Subcutaneous abdominal adipose tissue (tissue), 5 donors: Measurements from ENCODE around the gene KRTAP20-3.

Source experiments
- H3K27ac ChIP-seq: one replicate; pipeline ENCODE4 v1.7.0; 2013; ENCODE audit warnings: low read depth, mild to moderate bottlenecking, inconsistent platforms, low read length, moderate library complexity
- H3K27me3 ChIP-seq, 5 donors: one replicate each; pipeline ENCODE4 v1.7.0; 2013; ENCODE audit warnings: low read length in 5 of 5, inconsistent platforms in 1 of 5; ENCODE audit not compliant: control insufficient read depth in 5 of 5, insufficient read depth in 4 of 5
- H3K36me3 ChIP-seq, 5 donors: one replicate each; pipeline ENCODE4 v1.7.0; 2013; ENCODE audit warnings: low read length in 5 of 5; ENCODE audit not compliant: control insufficient read depth in 5 of 5, insufficient read depth in 5 of 5
- H3K4me1 ChIP-seq, 5 donors: one replicate each; pipeline ENCODE4 v1.7.0; 2013; ENCODE audit warnings: low read length in 5 of 5, mild to moderate bottlenecking in 3 of 5, moderate library complexity in 1 of 5; ENCODE audit not compliant: control insufficient read depth in 5 of 5, insufficient read depth in 5 of 5
- H3K4me3 ChIP-seq, 5 donors: one replicate each; pipeline ENCODE4 v1.7.0; 2013; ENCODE audit warnings: low read length in 5 of 5, low read depth in 1 of 5
- H3K9ac ChIP-seq, 5 donors: one replicate each; pipeline ENCODE4 v1.7.0; 2013; ENCODE audit warnings: low read length in 5 of 5, mild to moderate bottlenecking in 4 of 5, moderate library complexity in 3 of 5
- H3K9me3 ChIP-seq, 5 donors: one replicate each; pipeline ENCODE4 v1.7.0; 2013; ENCODE audit warnings: low read length in 5 of 5; ENCODE audit not compliant: control insufficient read depth in 5 of 5
- donor health status: healthy.
- donor health status: healthy.
- donor health status: healthy.
- donor health status: healthy.
- donor health status: healthy.

The KRTAP20-3 gene

DNA sequence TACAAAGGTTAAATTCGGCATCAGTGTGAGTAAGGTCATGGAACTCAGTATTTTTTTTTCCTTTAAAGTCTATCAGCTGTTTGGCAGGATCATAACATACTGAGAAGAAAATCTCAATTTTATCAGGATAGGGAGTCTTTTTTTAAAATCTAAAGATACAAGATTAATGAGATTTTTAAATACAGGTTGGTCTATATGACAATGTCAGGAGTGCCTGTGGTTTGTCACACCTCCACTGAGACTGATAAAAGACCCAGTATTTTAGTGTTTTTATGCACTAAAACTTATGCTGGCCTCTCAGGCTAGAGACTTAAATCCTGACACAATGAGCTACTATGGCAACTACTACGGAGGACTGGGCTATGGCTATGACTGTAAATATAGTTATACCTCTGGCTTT, at the start of gene KRTAP20-3:
KRTAP20-3 (plus strand) TSS at position 301 of the 400 bp plus-strand sequence.
- Histone ChIP-seq H3K27ac (no peak within 1 kb of the TSS), H3K27me3 (no peaks in the 10 kb centered on the region), H3K36me3 (no peaks in the 10 kb centered on the region), H3K4me3 (no peak within 1 kb of the TSS), H3K4me1 (no peaks in the 10 kb centered on the region), H3K9ac (no peak within 1 kb of the TSS), H3K9me3 (peaks cover 0 to 4% (median 0%) of the 10 kb centered on the region in 5 donors)

DNA sequence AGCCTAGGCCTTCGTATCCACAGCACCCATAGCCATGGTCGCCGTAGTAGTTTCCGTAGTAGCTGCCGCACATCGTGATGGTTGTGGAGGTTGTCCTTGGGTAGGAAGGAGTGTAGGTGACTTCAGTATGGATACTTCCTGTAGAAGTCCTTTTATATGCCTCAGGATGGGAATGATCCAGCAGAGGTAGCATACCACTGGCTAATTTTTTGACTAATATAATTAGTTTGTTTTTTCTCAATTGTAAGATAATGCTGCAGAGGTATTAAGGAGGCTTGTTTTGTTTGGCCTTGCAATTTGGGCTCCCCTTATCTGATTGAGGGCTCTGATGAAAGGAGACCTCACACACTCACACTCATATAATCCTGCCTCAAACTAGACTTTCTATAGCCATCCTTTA, 43.9 kb upstream of the KRTAP20-3 start, which contains the start of gene KRTAP6-2:
KRTAP6-2 (minus strand) TSS at position 101 of the 400 bp plus-strand sequence; CDS start at position 73, 28 bp downstream.
- Histone ChIP-seq H3K27me3 (no peaks in the 10 kb centered on the region), H3K27ac (no peak within 1 kb of the TSS), H3K4me1 (no peaks in the 10 kb centered on the region), H3K9me3 (peaks cover 0 to 3% (median 0%) of the 10 kb centered on the region in 5 donors), H3K36me3 (no peaks in the 10 kb centered on the region), H3K9ac (no peak within 1 kb of the TSS), H3K4me3 (no peak within 1 kb of the TSS)

DNA sequence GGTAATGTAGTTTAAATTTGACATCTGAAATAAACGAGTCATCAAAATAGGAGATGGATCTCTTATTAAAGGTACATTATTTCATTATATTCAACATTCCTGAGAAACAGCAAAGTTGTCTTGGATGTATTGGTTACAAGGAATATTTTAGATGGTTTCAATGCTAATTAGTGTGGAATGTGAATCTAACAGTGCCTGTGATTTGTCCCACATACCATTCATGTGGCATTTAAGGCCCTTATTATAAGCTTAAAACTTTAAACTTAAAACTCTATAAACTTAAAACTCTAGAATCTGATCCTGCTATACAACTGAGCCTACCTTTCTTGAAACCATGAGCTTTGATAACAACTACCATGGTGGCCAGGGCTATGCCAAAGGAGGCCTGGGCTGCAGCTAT, 41.9 kb upstream of the KRTAP20-3 start, which contains the start of gene KRTAP22-1:
KRTAP22-1 (plus strand) TSS at position 301 of the 400 bp plus-strand sequence.
- H3K27ac ChIP-seq: no peak within 1 kb of the TSS
- no peaks in the 10 kb centered on the region for H3K36me3 ChIP-seq
- H3K4me3 ChIP-seq: no peak within 1 kb of the TSS
- H3K4me1 ChIP-seq: no peaks in the 10 kb centered on the region
- no peaks in the 10 kb centered on the region for H3K27me3 ChIP-seq
- H3K9ac ChIP-seq: no peak within 1 kb of the TSS
- peaks cover 0 to 3% (median 0%) of the 10 kb centered on the region in 5 donors for H3K9me3 ChIP-seq

DNA sequence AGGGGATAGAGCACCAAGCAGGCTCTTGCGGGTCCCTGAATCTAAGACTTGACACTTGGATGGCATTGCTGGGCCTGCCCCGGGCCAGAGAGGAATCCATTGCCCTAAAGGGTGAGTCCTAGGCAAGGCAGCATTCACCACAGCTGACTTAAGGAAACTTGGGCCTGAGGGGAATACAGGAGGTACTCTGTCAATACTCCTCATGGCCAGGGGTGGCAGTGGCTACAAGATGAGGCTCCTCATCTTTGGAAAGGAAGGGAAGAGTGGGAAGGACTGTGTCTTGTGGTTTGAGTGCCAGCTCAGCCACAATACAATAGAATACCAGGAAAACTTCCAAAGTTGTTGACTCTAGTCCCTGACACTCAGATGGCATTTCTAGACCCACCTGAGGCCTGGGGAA, 36.7 kb upstream of the KRTAP20-3 start:
- peaks cover 0 to 3% (median 0%) of the 10 kb centered on the region in 5 donors for H3K9me3 ChIP-seq
- no peaks in the 10 kb centered on the region for H3K36me3 ChIP-seq
- H3K4me1 ChIP-seq: no peaks in the 10 kb centered on the region
- H3K27me3 ChIP-seq: no peaks in the 10 kb centered on the region
- no peak overlapping the region for H3K4me3 ChIP-seq
- no peak overlapping the region for H3K9ac ChIP-seq
- H3K27ac ChIP-seq: no peak overlapping the region

DNA sequence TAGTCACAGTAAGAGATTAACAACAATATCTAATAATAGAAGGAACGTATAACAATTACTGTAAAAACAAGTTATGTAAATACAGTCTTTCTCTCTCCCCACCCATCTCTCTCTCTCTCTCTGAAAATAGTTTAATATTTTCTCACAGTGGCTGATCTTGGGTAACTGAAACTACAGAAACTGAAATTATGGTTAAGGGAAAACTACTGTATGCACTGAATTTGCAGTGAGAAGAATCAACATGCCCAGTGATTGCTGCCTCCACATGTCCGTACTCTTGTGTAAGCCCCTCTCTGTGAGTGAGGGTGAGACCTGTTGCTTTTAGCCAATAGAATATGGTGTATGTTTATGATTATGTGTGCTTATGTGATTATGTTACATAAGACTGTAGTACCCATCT, 30.5 kb upstream of the KRTAP20-3 start:
- no peaks in the 10 kb centered on the region for H3K27me3 ChIP-seq
- no peaks in the 10 kb centered on the region for H3K4me1 ChIP-seq
- H3K9ac ChIP-seq: no peak overlapping the region
- no peak overlapping the region for H3K27ac ChIP-seq
- no peak overlapping the region for H3K4me3 ChIP-seq
- no peaks in the 10 kb centered on the region for H3K36me3 ChIP-seq
- H3K9me3 ChIP-seq: peaks cover 0 to 3% (median 0%) of the 10 kb centered on the region in 5 donors

DNA sequence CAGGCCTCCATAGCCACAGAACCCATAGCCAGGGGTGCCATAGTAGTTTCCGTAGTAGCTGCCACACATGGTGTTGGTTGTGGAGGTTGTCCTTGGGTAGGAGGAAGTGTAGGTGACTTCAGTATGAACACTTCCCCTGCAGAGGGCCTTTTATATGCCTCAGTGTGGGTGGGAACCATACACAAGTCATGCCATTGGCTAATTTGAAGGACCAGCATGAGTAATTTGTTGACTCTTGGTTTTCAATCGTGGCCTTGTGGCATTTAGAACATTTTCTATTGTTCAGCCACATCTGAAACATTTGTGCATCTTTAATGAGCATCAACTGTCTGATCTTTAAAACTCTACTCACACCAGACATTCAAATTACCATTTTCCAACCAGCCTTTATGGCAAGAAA, 28.8 kb upstream of the KRTAP20-3 start, which contains the start of gene KRTAP6-1:
KRTAP6-1 (minus strand) TSS at position 95 of the 400 bp plus-strand sequence; CDS start at position 69, 26 bp downstream.
- no peak within 1 kb of the TSS for H3K27ac ChIP-seq
- peaks cover 0 to 3% (median 0%) of the 10 kb centered on the region in 5 donors for H3K9me3 ChIP-seq
- no peaks in the 10 kb centered on the region for H3K27me3 ChIP-seq
- no peaks in the 10 kb centered on the region for H3K4me1 ChIP-seq
- no peak within 1 kb of the TSS for H3K4me3 ChIP-seq
- no peaks in the 10 kb centered on the region for H3K36me3 ChIP-seq
- no peak within 1 kb of the TSS for H3K9ac ChIP-seq

DNA sequence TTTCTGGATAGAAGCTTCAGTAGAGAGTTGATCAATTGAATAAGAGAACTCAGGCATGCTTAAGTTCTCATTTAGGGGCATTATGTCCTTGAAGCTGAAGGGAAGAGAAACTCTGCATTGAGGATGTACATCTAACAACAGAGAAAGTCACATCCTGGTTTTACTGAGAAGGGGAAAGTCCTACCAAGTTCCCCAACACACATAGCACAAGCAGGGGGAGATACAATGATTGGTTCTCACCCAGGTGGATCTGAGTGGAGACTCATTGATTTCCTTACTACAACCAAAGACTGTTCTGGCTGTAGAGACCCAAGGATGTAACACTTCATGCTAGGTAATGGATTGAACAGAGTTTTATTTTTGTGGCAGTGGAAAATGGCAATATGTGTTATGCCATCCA, 27.5 kb upstream of the KRTAP20-3 start:
- Histone ChIP-seq H3K36me3 (no peaks in the 10 kb centered on the region), H3K4me3 (no peak overlapping the region), H3K27ac (no peak overlapping the region), H3K9ac (no peak overlapping the region), H3K9me3 (peaks cover 0 to 3% (median 0%) of the 10 kb centered on the region in 5 donors), H3K4me1 (no peaks in the 10 kb centered on the region), H3K27me3 (no peaks in the 10 kb centered on the region)

DNA sequence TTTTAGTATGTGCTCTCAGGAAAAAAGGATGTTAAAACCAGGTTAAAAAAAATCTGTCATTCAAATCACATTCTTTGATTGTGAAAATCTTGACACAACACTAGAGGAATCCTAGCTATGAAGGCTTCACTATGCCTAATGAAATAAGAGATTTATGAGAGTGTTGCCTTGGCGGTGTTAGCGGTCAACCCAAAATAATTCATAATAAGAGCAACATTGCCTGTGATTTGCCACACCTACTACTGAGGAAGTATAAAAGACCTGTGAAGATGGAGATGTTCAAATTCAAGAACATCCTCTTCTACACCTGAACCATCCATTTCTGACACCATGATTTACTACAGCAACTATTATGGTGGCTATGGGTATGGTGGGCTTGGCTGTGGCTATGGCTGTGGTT, 26.5 kb upstream of the KRTAP20-3 start, which contains the start of gene KRTAP20-1:
KRTAP20-1 (plus strand) TSS at position 301 of the 400 bp plus-strand sequence; CDS start at position 331, 30 bp downstream.
- Histone ChIP-seq H3K27ac (no peak within 1 kb of the TSS), H3K9ac (no peak within 1 kb of the TSS), H3K9me3 (peaks cover 0 to under 1% (median 0%) of the 10 kb centered on the region in 5 donors), H3K27me3 (no peaks in the 10 kb centered on the region), H3K4me3 (no peak within 1 kb of the TSS), H3K36me3 (no peaks in the 10 kb centered on the region), H3K4me1 (no peaks in the 10 kb centered on the region)

DNA sequence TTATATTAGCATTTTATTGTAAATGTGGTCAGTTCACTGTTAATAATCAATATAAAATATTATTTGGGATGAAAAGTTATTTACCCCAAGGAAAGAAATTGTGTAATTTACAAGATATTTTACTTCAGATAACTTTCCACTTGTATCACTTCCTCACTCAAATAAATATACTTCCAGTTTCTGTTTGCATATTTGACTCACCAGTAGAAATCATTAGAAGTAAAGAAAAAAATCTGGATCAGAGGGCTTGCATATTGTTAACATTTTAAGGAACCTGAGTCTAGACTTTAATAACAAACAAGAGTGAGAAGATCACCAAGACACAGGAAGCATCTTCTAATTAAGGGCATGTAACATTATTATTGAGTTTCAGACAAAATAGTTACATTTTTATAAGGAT, 22.6 kb upstream of the KRTAP20-3 start:
- Histone ChIP-seq H3K4me3 (no peak overlapping the region), H3K9me3 (peaks cover 0 to 2% (median 0%) of the 10 kb centered on the region in 5 donors), H3K27me3 (no peaks in the 10 kb centered on the region), H3K4me1 (no peaks in the 10 kb centered on the region), H3K27ac (no peak overlapping the region), H3K9ac (no peak overlapping the region), H3K36me3 (no peaks in the 10 kb centered on the region)

DNA sequence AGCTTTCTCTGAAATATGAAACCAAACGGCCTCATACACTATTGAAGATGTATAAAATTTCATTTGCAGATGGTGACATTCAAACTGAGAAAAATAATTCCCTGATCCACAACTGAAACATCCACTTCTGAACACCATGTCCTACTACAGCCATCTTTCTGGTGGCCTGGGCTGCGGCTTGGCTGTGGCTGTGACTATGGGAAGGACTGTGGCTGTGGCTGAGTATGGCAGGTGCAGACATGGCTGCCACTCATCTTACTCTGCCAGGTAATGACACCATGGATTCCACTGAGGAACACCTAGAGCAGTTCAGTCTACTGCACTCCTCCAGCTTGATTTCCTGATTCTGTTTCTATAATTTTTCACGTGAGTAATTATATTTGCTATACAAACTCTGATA, 22.1 kb upstream of the KRTAP20-3 start, which contains the start of gene KRTAP20-4:
KRTAP20-4 (plus strand) TSS at position 106 of the 400 bp plus-strand sequence.
- no peaks in the 10 kb centered on the region for H3K36me3 ChIP-seq
- no peak within 1 kb of the TSS for H3K27ac ChIP-seq
- no peak within 1 kb of the TSS for H3K9ac ChIP-seq
- peaks cover 0 to 4% (median 0%) of the 10 kb centered on the region in 5 donors for H3K4me1 ChIP-seq
- H3K9me3 ChIP-seq: peaks cover 0 to 4% (median 0%) of the 10 kb centered on the region in 5 donors
- no peak within 1 kb of the TSS for H3K4me3 ChIP-seq
- no peaks in the 10 kb centered on the region for H3K27me3 ChIP-seq
